ENCODE measurements around the gene PRDM16.

The PRDM16 gene

DNA sequence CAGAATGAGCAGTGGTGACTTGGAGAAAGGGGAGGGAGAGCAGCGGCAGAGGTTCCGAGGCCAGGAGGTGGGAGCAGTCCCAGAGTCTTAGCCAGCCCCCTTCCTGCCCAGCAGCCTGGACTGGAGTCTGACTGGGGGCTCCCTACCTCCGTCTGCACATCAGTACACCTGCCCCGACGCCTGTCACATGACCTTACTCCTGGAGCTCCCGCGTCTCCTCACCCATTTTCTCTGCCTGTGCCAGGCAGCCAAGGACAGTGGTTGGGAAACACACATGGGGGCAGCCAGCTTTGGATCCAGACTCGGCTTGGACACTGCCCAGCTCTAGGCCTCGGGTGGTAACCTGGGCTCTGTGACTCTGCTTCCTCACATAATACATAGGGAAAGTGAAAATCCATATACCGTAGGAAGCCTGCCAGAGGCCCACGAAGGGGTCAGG lies 30.9 kb upstream of the PRDM16 start:
- Mint-ChIP-seq H3K9me3 (no peaks in the 10 kb centered on the region), H3K4me1 (no peaks in the 10 kb centered on the region)
- no peak for ATAC-seq

DNA sequence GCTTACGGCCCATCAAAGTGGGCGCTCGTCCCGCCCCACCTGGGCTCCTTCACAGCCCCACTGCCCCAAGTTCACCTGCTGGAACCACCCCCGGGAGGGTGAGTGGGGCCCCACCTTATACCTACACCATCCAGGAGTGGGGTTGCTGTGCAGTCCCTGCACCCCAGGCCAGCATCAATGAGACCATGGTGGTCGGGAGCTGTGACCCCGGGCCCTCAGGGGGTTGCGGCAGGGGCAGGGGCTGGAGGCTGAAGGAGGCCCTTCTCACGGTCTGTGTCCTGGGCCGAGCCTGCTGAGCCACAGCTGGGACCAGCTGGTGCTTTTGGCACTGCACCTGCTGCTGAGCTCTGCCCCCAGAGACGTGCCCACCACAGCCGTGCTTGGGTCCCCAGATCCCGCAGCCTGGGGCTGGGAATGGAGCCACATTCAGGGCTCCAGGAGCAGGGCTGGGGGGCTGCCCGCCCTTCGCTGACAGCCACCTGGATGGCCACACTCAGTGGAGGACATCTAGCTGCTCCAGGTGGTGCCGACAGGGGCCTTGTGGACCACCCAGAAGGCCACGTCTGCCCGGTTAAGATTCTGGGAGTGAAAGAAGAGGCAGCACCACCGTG lies 30.3 kb upstream of the PRDM16 start:
- peaks cover under 1% of the 10 kb centered on the region for H3K27me3 Mint-ChIP-seq
- ATAC-seq, result no peak
- no peaks in the 10 kb centered on the region for H3K4me1 Mint-ChIP-seq
- H3K36me3 Mint-ChIP-seq, result no peaks in the 10 kb centered on the region
- no peak overlapping the region for H3K4me3 Mint-ChIP-seq
- no peaks in the 10 kb centered on the region for H3K9me3 Mint-ChIP-seq
- H3K27ac Mint-ChIP-seq, result no peak overlapping the region

More for the DNA sequence above, 30.9 kb upstream of the PRDM16 start:
- no peak overlapping the region for H3K4me3 Mint-ChIP-seq
- no peaks in the 10 kb centered on the region for H3K27me3 Mint-ChIP-seq
- no peaks in the 10 kb centered on the region for H3K36me3 Mint-ChIP-seq
- H3K27ac Mint-ChIP-seq, result no peak overlapping the region

DNA sequence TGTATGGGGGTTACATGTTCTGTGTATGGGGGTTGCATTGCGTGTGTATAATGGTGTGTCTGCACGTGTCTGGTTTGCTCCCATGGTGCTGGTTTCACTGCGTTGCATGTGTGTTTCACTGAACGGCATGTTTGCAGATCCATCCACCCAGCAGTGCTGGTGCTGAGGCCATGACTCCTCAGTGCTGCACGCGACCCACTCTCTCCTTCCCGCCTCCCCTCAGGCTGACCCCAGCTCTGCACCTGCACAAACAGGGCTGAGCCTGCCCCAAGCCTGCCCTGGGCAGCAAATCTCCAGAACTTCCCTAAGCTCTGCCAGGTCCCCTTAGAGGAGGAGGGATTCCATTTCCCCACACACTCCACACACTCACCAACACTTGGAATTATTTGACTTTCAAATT lies 29.0 kb upstream of the PRDM16 start:
- Mint-ChIP-seq H3K27me3 (peaks cover 14% of the 10 kb centered on the region), H3K36me3 (no peaks in the 10 kb centered on the region), H3K27ac (no peak overlapping the region), H3K4me1 (no peaks in the 10 kb centered on the region), H3K4me3 (no peak overlapping the region), H3K9me3 (no peaks in the 10 kb centered on the region)
- ATAC-seq, result no peak

DNA sequence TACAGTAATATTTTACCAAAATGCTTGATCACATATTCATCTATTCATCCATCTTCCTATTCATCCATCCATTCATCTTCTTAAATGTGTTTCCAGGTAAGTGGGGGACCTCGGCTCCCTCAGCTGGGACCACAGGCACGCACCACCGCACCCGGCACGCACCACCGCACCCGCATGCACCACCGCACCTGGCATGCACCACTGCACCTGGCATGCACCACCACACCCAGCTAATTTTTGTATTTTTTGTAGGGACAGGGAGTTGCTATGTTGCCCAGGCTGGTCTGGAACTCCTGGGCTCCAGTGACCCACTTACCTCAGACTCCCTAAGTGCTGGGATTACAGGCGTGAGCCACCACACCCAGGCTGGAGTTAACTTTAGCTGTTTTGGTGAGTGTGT lies 26.5 kb upstream of the PRDM16 start:
- H3K4me1 Mint-ChIP-seq, result no peaks in the 10 kb centered on the region
- H3K9me3 Mint-ChIP-seq, result no peaks in the 10 kb centered on the region
- peaks cover 25% of the 10 kb centered on the region for H3K27me3 Mint-ChIP-seq
- H3K36me3 Mint-ChIP-seq, result no peaks in the 10 kb centered on the region
- no peak overlapping the region for H3K4me3 Mint-ChIP-seq
- no peak overlapping the region for H3K27ac Mint-ChIP-seq
- ATAC-seq, result no peak

DNA sequence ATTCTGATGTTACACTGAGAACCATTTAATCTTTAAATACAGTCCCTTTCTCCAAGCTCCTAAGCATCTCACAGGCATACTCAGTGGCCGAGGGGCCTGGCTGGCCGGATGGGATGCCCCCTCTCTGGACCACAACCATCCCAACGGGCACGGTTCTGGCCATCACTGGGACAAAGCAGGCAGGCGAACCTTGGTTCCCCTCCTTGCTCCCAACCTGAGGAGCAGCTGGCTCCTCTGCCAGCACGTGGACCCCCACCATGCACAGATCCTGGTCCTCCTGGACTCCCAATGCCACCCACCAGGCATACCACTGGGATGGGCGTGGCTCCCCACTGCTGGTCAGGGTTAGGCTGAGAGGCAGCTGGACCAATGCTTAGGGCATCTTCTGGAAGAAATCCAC lies 19.8 kb upstream of the PRDM16 start:
- Mint-ChIP-seq H3K27me3 (peaks cover 61% of the 10 kb centered on the region), H3K27ac (no peak overlapping the region), H3K4me1 (no peaks in the 10 kb centered on the region), H3K36me3 (peaks cover 6% of the 10 kb centered on the region), H3K4me3 (no peak overlapping the region), H3K9me3 (peaks cover 9% of the 10 kb centered on the region)
- no peak for ATAC-seq

DNA sequence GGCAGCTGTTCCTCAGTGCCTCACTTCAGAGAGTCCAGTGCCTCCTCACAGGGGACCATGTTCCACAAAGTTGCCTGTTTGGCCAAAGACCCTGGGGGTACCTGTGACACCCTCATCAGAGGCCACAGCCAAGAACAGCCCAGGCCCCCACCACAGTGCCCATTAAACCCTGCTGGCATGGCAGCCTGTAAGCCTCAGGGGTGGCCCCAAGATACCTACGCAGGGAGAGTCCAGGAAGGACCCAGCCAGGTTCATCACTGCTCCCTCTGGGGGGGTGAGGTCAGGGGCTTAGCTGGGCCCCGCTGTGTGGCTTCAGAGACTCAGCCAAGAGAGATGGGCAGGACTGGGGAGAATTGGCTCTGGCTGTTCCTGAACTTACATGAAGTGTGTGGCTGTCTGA lies 19.1 kb upstream of the PRDM16 start:
- Mint-ChIP-seq H3K4me3 (no peak overlapping the region), H3K27me3 (peaks cover 59% of the 10 kb centered on the region), H3K27ac (no peak overlapping the region), H3K9me3 (peaks cover 9% of the 10 kb centered on the region), H3K4me1 (no peaks in the 10 kb centered on the region), H3K36me3 (peaks cover 6% of the 10 kb centered on the region)
- ATAC-seq, result peak; percentile 24

DNA sequence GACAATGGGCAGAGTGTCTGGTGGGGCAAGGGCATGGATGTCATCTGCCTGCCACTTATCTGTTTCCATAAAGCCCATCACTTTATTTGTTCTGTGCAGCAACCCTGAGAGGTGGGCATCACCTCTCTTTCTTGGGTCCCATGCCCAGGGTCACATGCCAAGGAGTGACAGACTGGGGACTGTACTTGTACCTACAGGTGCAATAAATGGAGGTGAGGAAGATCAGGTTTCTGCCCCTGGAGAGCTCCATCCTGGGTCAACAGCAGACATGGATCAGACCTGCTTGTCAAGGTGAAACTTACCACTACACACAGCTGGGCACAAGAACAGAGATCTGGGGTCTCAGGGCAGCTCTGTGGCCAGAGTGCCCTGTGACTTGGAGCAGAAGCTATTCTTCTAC lies 18.4 kb upstream of the PRDM16 start:
- no peak for ATAC-seq
- Mint-ChIP-seq H3K27ac (no peak overlapping the region), H3K36me3 (peaks cover 6% of the 10 kb centered on the region), H3K27me3 (peaks cover 56% of the 10 kb centered on the region), H3K9me3 (peaks cover 9% of the 10 kb centered on the region), H3K4me1 (no peaks in the 10 kb centered on the region), H3K4me3 (no peak overlapping the region)

DNA sequence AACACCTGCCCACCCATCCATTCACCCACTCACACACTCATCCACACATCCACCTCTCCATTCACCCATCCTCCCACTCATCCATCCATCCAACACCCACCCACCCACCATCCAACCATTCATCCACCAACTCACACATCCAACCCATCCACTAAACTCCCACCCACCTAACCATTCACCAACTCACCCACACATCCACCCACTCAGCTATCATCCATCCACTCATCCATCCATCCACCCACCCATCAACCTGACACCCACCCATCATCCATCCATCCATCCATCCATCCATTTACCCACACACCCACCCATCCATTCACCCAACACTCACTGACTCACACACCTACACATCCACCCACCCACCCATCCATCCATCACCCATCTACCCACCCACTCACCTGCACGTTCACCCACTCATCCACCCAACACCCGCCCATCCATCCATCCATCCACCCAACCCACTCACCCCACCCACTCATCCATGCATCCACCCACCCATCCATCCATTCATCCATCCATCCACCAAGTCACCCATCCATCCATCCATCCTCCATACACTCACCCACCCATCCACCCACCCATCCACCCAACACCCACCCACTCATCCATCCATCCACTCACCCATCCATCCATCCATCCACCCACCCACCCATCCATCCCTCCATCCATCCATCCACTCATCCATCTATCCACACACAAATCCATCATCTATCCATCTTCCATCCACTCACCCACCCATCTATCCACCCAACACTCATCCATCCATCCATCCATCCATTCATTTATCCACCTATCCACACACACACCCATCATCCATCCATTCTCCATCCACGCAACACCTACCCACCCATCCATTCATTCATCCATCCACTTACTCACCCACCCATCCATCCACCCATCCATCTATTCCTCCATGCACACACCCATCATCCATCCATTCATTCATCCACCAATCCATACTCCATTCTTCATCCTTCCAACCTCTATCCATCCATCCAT lies 17.4 kb upstream of the PRDM16 start:
- Mint-ChIP-seq H3K9me3 (peaks cover 9% of the 10 kb centered on the region), H3K36me3 (peaks cover 6% of the 10 kb centered on the region), H3K4me1 (no peaks in the 10 kb centered on the region), H3K4me3 (no peak overlapping the region), H3K27me3 (peaks cover 56% of the 10 kb centered on the region), H3K27ac (no peak overlapping the region)
- ATAC-seq, result peak; percentile 47

DNA sequence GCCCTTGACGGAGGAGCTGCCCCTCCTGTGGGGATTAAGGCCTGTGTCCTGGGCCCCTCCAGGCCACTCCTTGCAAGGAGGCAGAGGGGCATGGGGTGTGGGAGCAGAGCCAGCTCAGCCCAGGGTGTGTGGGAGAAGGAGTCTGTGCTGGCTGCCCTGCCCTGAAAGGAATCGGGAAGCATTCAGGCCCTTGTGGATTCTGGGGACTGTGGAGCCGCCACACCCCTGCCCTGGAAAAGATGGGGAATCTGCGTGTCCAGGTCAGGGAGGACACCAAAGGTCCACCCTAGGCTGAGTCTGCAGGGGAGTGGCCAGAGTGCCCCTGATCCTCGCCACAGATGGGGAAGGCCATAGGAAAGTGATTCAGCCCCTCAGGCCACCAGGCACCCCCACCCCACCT lies 16.5 kb upstream of the PRDM16 start:
- Mint-ChIP-seq H3K27me3 (peaks cover 47% of the 10 kb centered on the region), H3K36me3 (peaks cover 6% of the 10 kb centered on the region), H3K27ac (no peak overlapping the region), H3K9me3 (peaks cover 9% of the 10 kb centered on the region), H3K4me1 (no peaks in the 10 kb centered on the region), H3K4me3 (no peak overlapping the region)
- ATAC-seq, result no peak

DNA sequence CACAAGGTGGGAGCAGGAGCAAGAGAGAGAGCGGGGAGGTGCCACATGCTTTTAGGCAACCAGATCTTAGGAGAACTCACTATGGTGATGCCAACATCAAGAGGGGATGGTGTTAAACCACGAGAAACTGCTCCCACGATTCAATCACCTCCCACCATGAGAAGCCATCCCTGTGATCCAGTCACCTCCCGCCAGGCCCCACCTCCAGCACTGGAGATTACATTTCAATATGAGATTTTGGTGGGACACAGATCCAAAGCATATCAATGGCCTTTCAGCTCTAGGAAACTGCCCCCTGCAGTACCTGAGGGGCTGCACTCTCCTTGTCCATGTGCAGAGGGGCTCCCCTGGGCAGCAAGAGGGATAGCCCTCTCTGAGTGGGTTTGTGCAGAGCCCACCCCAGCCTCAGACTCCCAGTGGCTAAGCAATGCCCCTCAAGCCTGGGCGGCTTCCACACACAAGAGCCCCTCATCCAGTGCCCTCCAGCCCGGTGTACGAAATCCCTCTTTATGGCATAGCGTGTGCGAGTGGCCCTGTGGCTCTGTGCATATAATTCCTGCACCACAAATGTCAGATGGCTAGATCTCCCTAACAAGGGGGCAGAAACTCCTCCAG lies 15.5 kb upstream of the PRDM16 start:
- Mint-ChIP-seq H3K36me3 (peaks cover 6% of the 10 kb centered on the region), H3K4me3 (no peak overlapping the region), H3K4me1 (no peaks in the 10 kb centered on the region), H3K9me3 (peaks cover 9% of the 10 kb centered on the region), H3K27ac (no peak overlapping the region), H3K27me3 (peaks cover 49% of the 10 kb centered on the region)
- ATAC-seq, result no peak

DNA sequence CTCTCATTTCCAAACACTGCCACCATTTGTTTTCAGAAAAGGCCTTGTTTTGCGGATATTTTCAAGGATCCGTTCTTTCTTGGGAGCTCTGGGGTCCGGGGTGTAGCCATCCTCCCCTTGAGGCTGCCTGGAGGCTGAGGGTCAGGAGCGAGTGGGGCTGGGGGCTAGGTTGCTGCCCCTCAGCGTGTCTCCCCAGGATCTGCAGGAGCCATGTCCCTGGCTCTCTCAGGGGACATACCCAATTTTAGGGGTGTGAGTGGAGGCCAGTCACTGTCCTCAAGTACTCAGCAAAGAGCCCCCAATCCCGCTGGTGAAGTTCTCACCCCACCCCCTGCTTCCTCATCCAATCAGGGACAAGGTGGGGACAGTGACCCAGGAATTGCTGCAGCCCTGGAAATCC lies 15.0 kb upstream of the PRDM16 start:
- peaks cover 6% of the 10 kb centered on the region for H3K36me3 Mint-ChIP-seq
- no peak overlapping the region for H3K27ac Mint-ChIP-seq
- H3K9me3 Mint-ChIP-seq, result peaks cover 9% of the 10 kb centered on the region
- no peak for ATAC-seq
- H3K4me3 Mint-ChIP-seq, result no peak overlapping the region
- peaks cover 53% of the 10 kb centered on the region for H3K27me3 Mint-ChIP-seq
- H3K4me1 Mint-ChIP-seq, result no peaks in the 10 kb centered on the region

DNA sequence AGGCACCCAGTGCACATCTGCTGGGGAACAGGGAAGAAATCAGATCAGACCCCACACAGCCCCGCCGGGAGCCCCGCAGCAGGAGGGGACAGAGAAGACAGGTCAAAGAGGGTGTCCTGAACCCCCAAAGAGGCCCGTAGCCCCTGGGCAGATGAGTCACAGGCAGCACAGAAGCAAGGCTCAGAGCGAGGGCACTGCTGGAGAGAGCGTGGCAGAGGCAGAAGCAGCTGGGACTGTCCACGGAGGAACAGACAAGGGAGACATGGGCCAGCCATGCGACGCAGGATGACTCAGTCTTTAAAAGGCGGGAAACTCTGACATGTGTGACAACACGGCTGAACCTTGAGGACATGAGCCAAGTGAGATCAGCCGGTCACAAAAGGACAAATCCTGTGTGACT lies 14.5 kb upstream of the PRDM16 start:
- no peak for ATAC-seq
- H3K4me3 Mint-ChIP-seq, result no peak overlapping the region

DNA sequence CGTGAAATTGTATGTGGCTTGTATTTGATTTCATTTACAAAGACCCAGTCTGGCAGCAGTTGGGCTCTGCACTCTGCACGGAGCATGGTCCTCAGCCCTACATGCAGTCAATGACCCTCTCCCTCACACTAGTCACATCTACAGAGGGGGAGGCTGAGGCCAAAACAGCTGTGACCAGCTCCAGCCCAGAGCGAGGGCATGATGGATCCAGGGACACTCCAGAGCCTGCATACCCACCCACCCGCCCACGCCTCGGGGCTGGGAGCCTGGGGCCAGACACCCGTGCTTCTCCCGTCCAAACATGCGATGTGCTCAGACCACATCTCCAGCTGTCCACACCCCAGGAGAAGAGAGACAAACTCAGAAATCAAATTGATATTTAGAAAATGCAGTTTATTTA lies 14.0 kb upstream of the PRDM16 start:
- Mint-ChIP-seq H3K4me1 (no peaks in the 10 kb centered on the region), H3K36me3 (peaks cover 6% of the 10 kb centered on the region), H3K9me3 (peaks cover 9% of the 10 kb centered on the region), H3K27me3 (peaks cover 48% of the 10 kb centered on the region), H3K27ac (no peak overlapping the region), H3K4me3 (no peak overlapping the region)
- no peak for ATAC-seq

More for the DNA sequence above, 14.5 kb upstream of the PRDM16 start:
- Mint-ChIP-seq H3K27ac (no peak overlapping the region), H3K4me1 (no peaks in the 10 kb centered on the region), H3K27me3 (peaks cover 53% of the 10 kb centered on the region), H3K9me3 (peaks cover 9% of the 10 kb centered on the region), H3K36me3 (peaks cover 6% of the 10 kb centered on the region)

DNA sequence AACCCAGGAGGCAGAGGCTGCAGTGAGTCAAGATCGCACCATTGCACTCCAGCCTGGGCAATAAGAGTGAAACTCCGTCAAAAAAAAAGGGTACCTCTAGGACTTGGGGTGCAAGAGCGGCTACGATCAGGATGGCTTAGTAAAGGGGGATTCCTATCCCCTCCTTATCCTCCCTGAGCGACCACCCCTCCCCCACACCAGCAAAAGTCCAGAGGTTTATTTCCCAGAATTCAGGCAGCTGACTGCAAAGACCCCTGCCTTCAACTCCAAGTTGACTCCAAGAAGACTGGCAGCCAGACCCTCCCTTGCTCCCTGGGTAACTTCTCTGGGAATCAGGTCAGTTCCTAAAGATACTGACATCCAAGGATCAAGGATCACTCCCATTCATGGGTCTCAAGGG lies 12.4 kb upstream of the PRDM16 start:
- Mint-ChIP-seq H3K4me3 (no peak overlapping the region), H3K4me1 (no peaks in the 10 kb centered on the region), H3K27ac (no peak overlapping the region), H3K9me3 (peaks cover 5% of the 10 kb centered on the region), H3K27me3 (peaks cover 43% of the 10 kb centered on the region), H3K36me3 (peaks cover 6% of the 10 kb centered on the region)
- no peak for ATAC-seq

DNA sequence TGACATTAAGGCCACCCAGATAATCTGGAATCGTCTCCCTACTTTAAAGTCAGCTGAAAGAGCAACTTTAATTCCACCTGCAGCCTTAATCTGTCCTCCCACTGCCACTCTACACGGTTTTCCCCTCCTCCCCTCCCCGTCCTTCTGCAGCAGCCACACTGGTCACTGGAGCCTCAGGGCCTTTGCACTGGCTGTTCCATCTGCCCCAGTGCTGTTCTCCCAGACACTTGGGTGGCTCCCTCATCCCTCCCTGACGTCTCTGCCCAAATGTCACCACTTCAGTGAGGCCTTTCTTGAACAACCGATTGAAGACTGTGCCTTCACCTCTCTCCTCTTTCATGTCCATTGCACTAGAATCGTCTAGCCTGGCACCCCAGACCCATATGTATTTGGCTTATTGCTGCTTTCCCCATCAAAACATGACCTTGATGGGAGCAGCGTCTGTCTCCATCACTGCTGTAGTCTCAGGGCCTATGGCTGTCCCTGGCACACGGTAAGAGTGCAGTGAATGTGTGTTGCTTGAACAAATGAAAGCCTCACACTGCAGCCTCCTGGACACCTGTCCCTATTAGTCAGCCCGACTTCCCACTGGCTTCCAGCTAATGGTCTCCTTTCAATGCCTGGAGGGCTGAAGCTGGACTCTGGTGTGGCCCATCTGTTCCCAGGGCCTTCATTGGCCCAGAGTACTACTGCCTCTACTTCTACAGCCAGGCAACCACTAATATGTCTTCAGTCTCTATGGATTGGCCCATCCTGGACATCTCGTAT lies 10.6 kb upstream of the PRDM16 start:
- ATAC-seq, result no peak
- no peaks in the 10 kb centered on the region for H3K36me3 Mint-ChIP-seq
- H3K9me3 Mint-ChIP-seq, result no peaks in the 10 kb centered on the region
- no peak overlapping the region for H3K4me3 Mint-ChIP-seq
- no peaks in the 10 kb centered on the region for H3K4me1 Mint-ChIP-seq
- H3K27me3 Mint-ChIP-seq, result peaks cover 25% of the 10 kb centered on the region
- no peak overlapping the region for H3K27ac Mint-ChIP-seq

Measured in stimulated activated memory B cell treated with anti-CD40 and anti-IgM and Interleukin-4, amounts not matched to agents 10 μg/mL and 1 μg/mL and 100 μg/mL, for 72 hours (primary cell).